HCT116 (cell line): Measurements from ENCODE around the gene FAM234A. TPM values are rescaled to one million over a fixed set of nuclear protein-coding genes. Genes with fewer than 3 reads are reported as not detected.

Experiments used
- ATAC-seq: fragments of 200-7000 bp; cut with Tn5 transposase; 2 replicates; pipeline ENCODE4 v1.9.1; 2020; ENCODE audit warnings: mild to moderate bottlenecking, moderate library complexity
- BruUV-seq: library from RNA; stranded (reverse); fragments of 400-500 nt; replicated peaks from 2 replicates; lab custom pipeline; 2021; lab: Mats Ljungman, UMichigan
- CTCF ChIA-PET: fragments of 300-600 bp; sonication (Branson Sonifier 250); formaldehyde crosslinking; loops from one replicate; lab custom pipeline; 2021; ENCODE audit warnings: antibody characterized with exemption; lab: Charles Lee
- POLR2A ChIA-PET: fragments of 300-600, 350-600 bp; sonication (Branson Sonifier 250); formaldehyde crosslinking; loops from one replicate; lab custom pipeline; 2021; ENCODE audit warnings: antibody characterized with exemption; lab: Charles Lee
- RAD21 ChIA-PET, 2 experiments: fragments of 300-600 bp; sonication (Branson Sonifier 250); formaldehyde crosslinking; loops; one replicate each; lab custom pipeline; 2023; ENCODE audit warnings: low total read pairs in 2 of 2; ENCODE audit not compliant: uncharacterized antibody in 2 of 2, unreplicated experiment in 2 of 2, low non-redundant PET in 1 of 2; lab: Charles Lee
- DNase-seq: peaks from one replicate; pipeline ENCODE4 v3.0.0-alpha.2; 2010; ENCODE audit warnings: low read depth, low spot score
- H2AFZ ChIP-seq: fragments of 200-600 bp; shearing (Covaris generic), sonication (generic); 2 replicates; pipeline ENCODE4 v1.6.1; 2017; ENCODE audit warnings: low read depth, mixed run types, mixed read lengths, antibody characterized with exemption, low read length; ENCODE audit not compliant: poor library complexity, severe bottlenecking
- H3K27ac ChIP-seq: 2 replicates; pipeline ENCODE4 v1.5.1; 2012; ENCODE audit warnings: low read depth, low read length
- H3K27me3 ChIP-seq: fragments of 200-600 bp; sonication (generic); 2 replicates; pipeline ENCODE4 v1.6.1; 2016; ENCODE audit warnings: mixed run types, low read length, mixed read lengths; ENCODE audit not compliant: insufficient read depth
- H3K36me3 ChIP-seq, 2 experiments: fragments of 200-500 bp in 1 of 2; fragments of 200-600 bp in 1 of 2; sonication (Bioruptor generic) in 1 of 2; sonication (generic) in 1 of 2; 2 replicates each; pipeline versions ENCODE4 v1.5.1 to v1.6.1; 2014 to 2016; ENCODE audit warnings: low read length in 2 of 2, inconsistent platforms in 1 of 2, mixed read lengths in 1 of 2, mixed run types in 1 of 2; ENCODE audit not compliant: insufficient read depth in 2 of 2, control insufficient read depth in 1 of 2
- H3K4me1 ChIP-seq, 2 experiments: fragments of 200-600 bp in 1 of 2; sonication (generic) in 1 of 2; 2 replicates each; pipeline versions ENCODE4 v1.5.1 to v1.6.1; 2012 to 2017; ENCODE audit warnings: low read length in 2 of 2, inconsistent platforms in 1 of 2, mild to moderate bottlenecking in 1 of 2, mixed read lengths in 1 of 2, mixed run types in 1 of 2, moderate library complexity in 1 of 2; ENCODE audit not compliant: insufficient read depth in 2 of 2, control insufficient read depth in 1 of 2
- H3K4me2 ChIP-seq: fragments of 200-600 bp; sonication (generic); 2 replicates; pipeline ENCODE4 v1.6.1; 2017; ENCODE audit warnings: mixed run types, low read length, mixed read lengths
- H3K4me3 ChIP-seq, 2 experiments: fragments of 200-600 bp in 1 of 2; sonication (generic) in 1 of 2; replicated peaks in 1 of 2; 2 replicates each; pipeline ENCODE4 v1.5.1; 2011 to 2016; ENCODE audit warnings: low read length in 2 of 2, control low read depth in 1 of 2, low read depth in 1 of 2, mild to moderate bottlenecking in 1 of 2, mixed read lengths in 1 of 2, mixed run types in 1 of 2
- H3K79me2 ChIP-seq: fragments of 200-600 bp; sonication (generic); 2 replicates; pipeline ENCODE4 v1.6.1; 2017; ENCODE audit warnings: mild to moderate bottlenecking, mixed run types, low read length, moderate library complexity, mixed read lengths; ENCODE audit not compliant: insufficient read depth
- H3K9ac ChIP-seq: fragments of 200-600 bp; sonication (generic); 2 replicates; pipeline ENCODE4 v1.6.1; 2016; ENCODE audit warnings: low read length, mixed read lengths
- H3K9me2 ChIP-seq: fragments of 200-600 bp; sonication (generic), shearing (Covaris generic); 2 replicates; pipeline ENCODE4 v1.6.1; 2017; ENCODE audit warnings: mixed run types, mild to moderate bottlenecking, moderate library complexity; ENCODE audit not compliant: insufficient read depth
- H3K9me3 ChIP-seq, 2 experiments: fragments of 200-500 bp in 1 of 2; fragments of 200-600 bp in 1 of 2; sonication (Bioruptor generic) in 1 of 2; sonication (generic) in 1 of 2; 2 replicates each; pipeline ENCODE4 v1.6.1; 2014 to 2017; ENCODE audit warnings: low read length in 2 of 2, mixed read lengths in 2 of 2, inconsistent platforms in 1 of 2, low read depth in 1 of 2, mild to moderate bottlenecking in 1 of 2, mixed run types in 1 of 2, moderate library complexity in 1 of 2; ENCODE audit not compliant: control insufficient read depth in 1 of 2, insufficient read depth in 1 of 2
- H4K20me1 ChIP-seq: fragments of 200-600 bp; sonication (generic), shearing (Covaris generic); 2 replicates; pipeline ENCODE4 v1.6.1; 2017; ENCODE audit warnings: mixed run types, mild to moderate bottlenecking, moderate library complexity; ENCODE audit not compliant: insufficient read depth
- EZH2phosphoT487 ChIP-seq: fragments of 200-600 bp; IDR thresholded peaks from 2 replicates; pipeline ENCODE4 v1.6.1; 2018; ENCODE audit warnings: antibody characterized with exemption, borderline replicate concordance
- JUND ChIP-seq: IDR thresholded peaks from 2 replicates; pipeline ENCODE4 v1.6.1; 2012
- POLR2A ChIP-seq: IDR thresholded peaks from 2 replicates; pipeline ENCODE4 v1.7.0; 2011; ENCODE audit warnings: borderline replicate concordance; ENCODE audit not compliant: insufficient read depth, insufficient read length; ENCODE audit errors: extremely low read depth
- POLR2AphosphoS5 ChIP-seq: IDR thresholded peaks from 2 replicates; pipeline ENCODE4 v1.6.1; 2011; ENCODE audit warnings: mild to moderate bottlenecking, low read depth, low read length, moderate library complexity
- RAD21 ChIP-seq: IDR thresholded peaks from 2 replicates; pipeline ENCODE4 v1.6.1; 2012; ENCODE audit warnings: low read depth, mild to moderate bottlenecking
- TCF7L2 ChIP-seq: IDR thresholded peaks from 2 replicates; pipeline ENCODE4 v1.7.0; 2011; ENCODE audit warnings: borderline replicate concordance, inconsistent platforms; ENCODE audit not compliant: insufficient read depth, insufficient read length; ENCODE audit errors: extremely low read depth
- YY1 ChIP-seq: IDR thresholded peaks from 2 replicates; pipeline ENCODE4 v1.6.1; 2011; ENCODE audit warnings: low read length, low read depth, moderate library complexity, mild to moderate bottlenecking; ENCODE audit not compliant: insufficient replicate concordance; ENCODE audit errors: extremely low read depth
- intact Hi-C: fragments of 100-400 bp; cut with micrococcal nuclease; formaldehyde crosslinking; loops from 2 replicates; pipeline ENCODE4 v1.10.0; 2022
- total RNA-seq: library from RNA; stranded (reverse); gene quantifications from one replicate; pipeline ENCODE4 v1.2.1, GENCODE V29; 2021; ENCODE audit not compliant: unreplicated experiment

FAM234A gene
- total RNA-seq, 1 experiment from 2014 or later = 36.4 TPM

DNA sequence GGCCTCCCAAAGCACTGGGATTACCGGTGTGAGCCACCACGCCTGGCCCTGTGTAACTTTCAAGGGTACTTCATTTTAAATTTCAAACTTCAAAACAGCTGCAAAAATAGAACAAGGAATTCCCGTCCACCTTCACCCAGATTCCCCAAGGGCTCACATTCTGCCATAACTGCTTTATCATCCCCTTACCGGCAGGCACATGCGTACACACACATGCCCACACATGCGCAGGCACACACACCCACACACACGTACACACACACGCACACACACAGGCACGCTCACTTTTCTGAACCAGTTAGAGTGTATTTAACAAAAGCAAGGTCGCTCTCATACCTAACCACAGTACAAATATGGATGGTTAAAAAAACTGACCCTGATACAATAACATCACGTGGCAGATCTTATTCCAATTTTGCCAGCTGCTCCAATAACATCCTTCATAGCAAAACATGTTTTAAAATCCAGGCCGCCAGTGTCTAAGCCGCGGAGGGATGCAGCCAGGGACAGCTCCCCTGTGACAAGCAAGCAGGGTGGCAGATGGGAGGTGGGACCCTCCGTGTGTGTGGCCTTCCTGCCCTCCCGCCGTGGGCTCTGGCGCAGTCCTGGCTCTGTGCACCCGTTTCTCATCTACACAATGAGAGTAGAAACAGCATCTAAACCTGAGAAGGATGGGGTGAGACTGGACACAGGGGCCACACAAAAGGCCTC lies 71.5 kb downstream of the FAM234A start:
- H3K36me3 ChIP-seq = no peaks in the 10 kb centered on the region; a peak in 1 of 4 replicates

GRCh38 chr16:306911-307370 lies 72.3 kb downstream of the FAM234A start:
- ChIA-PET POLR2A (no interaction called here), RAD21 (no interaction called here), CTCF (no interaction called here)
- Histone ChIP-seq H3K4me3 (no peak overlapping the region), H3K36me3 (no peaks in the 10 kb centered on the region; a peak in 1 of 4 replicates), H3K4me1 (no peaks in the 10 kb centered on the region), H3K79me2 (no peaks in the 10 kb centered on the region), H3K9me2 (no peaks in the 10 kb centered on the region), H3K27me3 (no peaks in the 10 kb centered on the region), H4K20me1 (no peaks in the 10 kb centered on the region), H3K4me2 (no peak overlapping the region), H2AFZ (no peak overlapping the region), H3K9me3 (no peaks in the 10 kb centered on the region), H3K27ac (no peak overlapping the region), H3K9ac (no peak overlapping the region)
- ATAC-seq (no peak), DNase-seq (no peak)
- TF ChIP-seq YY1 (no peak), POLR2A (no peak), EZH2phosphoT487 (no peak), TCF7L2 (no peak), RAD21 (no peak), JUND (no peak)
- intact Hi-C loops = no loop called here
- BruUV-seq = no TSS peak

More for the DNA sequence above, 71.5 kb downstream of the FAM234A start:
- H2AFZ ChIP-seq = no peak overlapping the region
- no peaks in the 10 kb centered on the region for H3K27me3 ChIP-seq
- no peak overlapping the region for H3K4me3 ChIP-seq
- no peak for ATAC-seq
- intact Hi-C loops = no loop called here
- RAD21 ChIA-PET = no interaction called here
- H3K4me1 ChIP-seq = no peaks in the 10 kb centered on the region
- no peaks in the 10 kb centered on the region for H4K20me1 ChIP-seq
- POLR2A ChIA-PET = no interaction called here
- no peak overlapping the region for H3K9ac ChIP-seq
- BruUV-seq = no TSS peak
- no peaks in the 10 kb centered on the region for H3K9me3 ChIP-seq
- CTCF ChIA-PET = no interaction called here
- no peaks in the 10 kb centered on the region for H3K79me2 ChIP-seq
- H3K27ac ChIP-seq = no peak overlapping the region
- H3K4me2 ChIP-seq = no peak overlapping the region
- no peak for TF ChIP-seq POLR2AphosphoS5
- TF ChIP-seq RAD21 = no peak
- no peak for TF ChIP-seq TCF7L2
- TF ChIP-seq EZH2phosphoT487 = no peak
- no peak for DNase-seq
- no peaks in the 10 kb centered on the region for H3K9me2 ChIP-seq
